GM19035 (cell line): ENCODE measurements around the gene CFAP69.
A peak's percentile ranks its signal among the peaks of the same experiment; 100 is the strongest.
"Not testable (repeated sequence)": the region's sequence is repeated elsewhere in the genome, so short reads cannot be mapped to it uniquely, and the experiment has no call there.

Experiments used
- ATAC-seq: cut with Tn5 transposase; IDR thresholded peaks from one replicate; pipeline ENCODE4 v1.9.1; 2021; ENCODE audit not compliant: unreplicated experiment

CFAP69 gene

DNA sequence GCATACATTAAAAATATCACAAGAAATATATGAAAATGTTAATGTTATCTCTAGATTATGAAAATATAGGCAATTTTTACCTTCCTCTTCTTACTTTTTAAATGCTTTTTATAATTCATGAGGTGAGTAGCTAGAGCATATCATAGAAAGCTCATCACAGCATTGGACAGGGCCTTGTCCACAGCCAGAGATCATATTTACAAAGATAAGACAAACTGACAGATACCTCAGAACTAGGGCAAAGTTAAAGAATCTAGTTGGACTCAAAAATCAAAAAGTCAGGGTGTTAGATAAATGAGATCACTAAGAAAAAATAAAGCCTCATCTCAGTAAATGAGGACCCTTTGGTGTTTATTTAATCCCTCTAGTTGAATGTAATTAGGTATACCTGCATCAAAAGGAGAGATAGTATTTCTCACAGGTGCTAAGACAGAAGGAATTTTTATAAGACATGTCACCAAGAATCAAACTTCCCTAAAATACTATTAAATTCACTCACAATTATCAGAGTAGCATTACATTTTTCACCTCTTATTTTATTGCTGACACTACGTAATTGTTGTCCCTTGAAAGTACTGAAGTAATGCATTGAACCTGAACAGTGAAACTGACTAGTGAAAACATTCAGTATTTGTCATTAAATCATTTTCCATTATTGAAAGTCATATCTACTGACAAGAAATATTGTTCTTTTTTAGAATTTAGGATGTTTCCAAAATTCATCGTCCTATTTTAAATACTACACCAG lies 25.6 kb downstream of the CFAP69 start:
- no peak for ATAC-seq

DNA sequence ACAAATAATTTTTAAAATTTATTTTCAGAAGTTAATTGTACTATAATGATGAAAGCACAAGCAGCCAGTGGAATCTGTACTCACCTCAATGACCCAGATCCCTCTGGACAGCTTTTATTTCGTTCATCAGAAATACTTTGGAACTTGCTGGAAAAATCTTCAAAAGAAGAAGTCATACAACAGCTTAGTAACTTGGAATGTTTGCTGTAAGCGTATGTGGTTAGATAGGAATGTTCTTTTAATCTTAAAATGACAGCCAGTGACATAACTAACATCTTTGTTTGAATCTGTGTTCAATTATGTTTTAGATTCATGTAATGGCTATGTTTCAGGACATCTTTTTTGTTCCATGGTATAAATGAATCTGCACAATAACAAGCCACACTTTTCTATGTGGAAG lies 26.8 kb downstream of the CFAP69 start:
- ATAC-seq = no peak

DNA sequence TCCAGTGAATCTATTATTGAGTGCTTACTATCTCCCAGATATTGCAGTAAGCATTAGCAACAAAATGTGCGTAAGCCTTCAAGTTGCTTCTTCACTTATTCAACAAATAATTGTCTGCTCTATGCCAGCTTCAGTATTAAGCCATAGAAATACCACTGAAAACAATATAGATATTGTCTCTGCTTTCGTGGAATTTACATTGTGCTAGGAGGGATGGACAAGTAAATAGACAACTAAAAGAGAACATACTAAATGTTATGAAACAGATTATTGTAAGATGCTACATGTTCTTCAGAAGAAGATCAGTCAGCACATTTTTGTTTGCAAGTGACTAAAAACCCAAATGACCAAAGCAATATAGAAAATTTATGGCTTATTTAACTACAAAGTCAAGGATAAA lies 27.3 kb downstream of the CFAP69 start:
- ATAC-seq = no peak

DNA sequence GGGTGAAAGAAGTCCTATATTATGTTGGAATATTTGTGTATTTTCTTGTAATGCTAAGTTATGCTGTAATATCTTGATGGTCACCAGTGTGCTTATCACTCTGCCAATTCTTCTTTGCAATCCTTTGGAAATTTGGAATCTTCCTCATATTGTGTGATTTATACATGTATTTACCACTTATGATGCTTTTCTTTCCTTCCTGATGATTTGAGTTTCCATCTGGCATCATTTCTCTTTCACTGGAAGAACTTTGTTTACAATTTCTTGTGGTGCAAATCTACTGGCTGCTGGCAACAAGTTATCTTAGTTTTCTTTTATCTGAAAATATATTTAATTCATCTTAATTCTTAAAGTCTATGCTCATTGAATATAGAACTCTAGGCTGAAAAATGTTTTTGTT lies 29.2 kb downstream of the CFAP69 start:
- no peak for ATAC-seq

DNA sequence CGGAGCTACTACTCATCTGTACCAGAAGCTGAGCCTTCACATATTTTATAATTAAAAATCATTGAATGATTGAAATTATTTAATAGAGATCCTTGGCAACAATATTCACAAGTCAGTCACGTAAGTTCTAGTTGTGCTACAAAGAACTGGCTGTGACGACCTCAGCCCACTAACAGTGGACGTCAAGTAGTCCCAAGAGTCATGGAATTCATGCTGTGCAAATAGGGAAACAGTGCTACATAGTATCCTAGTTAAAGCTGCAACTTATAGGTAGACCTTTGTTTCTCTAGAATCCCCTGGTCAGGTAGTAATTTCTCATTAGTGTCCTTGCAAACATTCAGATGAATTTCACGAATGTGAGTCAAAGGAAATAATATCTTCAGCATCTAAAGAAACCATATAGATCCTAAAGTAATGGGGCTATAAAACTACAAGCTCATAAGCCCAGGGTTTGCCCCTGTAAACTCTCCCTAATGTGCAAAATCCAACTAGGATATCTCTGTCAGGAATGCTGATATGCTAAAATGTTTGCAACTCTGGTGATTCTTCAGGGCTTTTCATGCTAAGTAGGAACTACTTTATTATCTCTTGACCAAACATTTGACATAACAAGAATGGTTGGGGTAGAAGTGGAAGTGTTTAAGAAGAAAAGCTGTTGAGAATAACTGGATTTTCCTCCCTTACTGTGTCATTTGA lies 31.2 kb downstream of the CFAP69 start:
- ATAC-seq = no peak

DNA sequence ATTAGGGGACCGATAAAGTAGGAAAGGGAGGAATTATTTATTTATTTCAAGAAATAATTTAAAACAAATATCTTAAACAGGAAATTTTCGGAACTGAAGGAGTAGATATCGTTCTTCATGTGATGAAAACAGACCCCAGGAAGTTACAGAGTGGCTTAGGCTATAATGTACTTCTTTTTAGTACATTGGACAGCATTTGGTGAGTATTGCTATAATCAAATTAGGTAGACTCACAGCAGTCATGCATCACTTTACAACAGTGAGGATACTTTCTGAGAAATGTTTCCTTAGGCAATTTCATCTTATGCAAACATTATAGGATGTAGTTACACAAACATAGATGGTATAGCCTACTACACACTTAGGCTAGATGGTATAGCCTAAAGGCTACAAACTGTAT lies 43.2 kb downstream of the CFAP69 start:
- ATAC-seq = no peak

DNA sequence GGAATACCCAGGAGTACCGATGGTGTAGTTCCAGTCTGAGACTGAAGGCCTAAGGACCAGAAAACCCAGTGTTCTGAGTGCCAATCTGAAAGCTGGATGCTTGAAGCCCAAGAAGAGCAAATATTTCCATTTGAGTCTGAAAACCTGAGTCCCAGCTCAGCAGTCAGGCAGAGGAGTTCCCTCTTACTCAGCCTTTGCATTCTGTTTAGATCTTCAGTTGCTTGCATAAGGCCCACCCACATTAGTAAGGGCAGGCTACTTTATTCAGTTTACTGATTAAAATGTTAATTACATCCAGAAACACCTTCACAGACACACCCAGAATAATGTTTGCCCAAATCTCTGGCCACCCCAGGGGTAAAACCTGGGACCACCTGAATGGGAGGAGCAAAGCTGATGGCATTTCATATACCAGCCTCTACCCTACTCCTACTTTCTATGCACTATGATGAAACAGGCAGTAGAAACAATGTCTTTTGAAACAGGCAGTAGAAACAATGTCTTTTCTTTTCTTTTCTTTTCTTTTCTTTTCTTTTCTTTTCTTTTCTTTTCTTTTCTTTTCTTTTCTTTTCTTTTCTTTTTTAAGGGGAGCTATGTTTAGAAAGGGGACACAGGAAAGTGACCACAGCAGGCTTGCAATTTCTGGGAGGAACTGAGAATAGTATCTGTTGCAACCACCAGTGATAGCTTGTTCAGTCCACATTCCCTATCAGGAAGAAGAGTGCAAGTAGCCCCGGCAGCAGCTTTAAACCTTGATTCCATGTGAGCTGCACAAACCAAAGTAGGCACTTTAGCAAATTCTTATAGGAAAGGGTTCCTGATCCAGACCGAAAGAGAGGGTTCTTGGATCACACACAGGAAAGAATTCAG lies 45.5 kb downstream of the CFAP69 start:
- ATAC-seq = no peak

DNA sequence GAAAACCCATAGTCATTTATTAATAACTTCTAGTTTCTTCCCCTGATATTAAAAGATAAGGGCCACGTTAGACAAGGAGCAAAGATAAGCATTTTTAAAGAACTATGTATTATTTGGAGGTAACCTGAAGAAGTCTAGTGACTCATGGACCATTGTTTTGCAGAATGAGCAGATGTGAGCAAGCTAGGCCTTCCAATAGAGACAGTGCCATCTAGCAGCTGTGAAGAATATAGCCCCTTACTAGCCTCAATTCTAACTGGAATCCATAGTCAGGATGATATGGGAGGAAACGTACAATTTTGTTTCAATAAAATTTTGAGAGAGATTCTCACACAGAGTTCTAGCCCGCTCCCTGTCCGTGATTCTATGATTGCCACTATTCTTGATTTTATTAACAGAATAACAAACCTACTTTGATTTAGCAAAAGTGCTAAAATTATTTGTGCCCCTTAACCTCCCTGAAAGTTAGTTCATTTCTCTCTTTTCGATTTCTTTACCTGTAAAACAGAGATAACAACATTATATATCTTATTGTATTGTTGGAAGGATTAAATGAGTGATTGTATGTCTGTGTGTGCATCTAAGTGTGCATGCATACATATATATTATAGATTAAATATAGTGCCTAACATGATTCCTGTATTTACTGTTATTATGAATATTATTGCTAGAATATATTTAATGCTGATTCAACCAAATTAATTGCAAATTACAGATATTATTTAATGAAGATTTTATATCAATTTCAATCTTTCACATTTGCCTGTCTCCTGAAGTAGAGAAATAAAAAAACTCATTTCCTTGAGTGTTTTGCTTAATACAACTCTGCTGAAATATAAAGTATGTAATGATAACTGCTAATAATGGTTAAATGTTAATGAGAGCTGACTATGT lies 53.4 kb downstream of the CFAP69 start:
- peak; percentile 77 for ATAC-seq

DNA sequence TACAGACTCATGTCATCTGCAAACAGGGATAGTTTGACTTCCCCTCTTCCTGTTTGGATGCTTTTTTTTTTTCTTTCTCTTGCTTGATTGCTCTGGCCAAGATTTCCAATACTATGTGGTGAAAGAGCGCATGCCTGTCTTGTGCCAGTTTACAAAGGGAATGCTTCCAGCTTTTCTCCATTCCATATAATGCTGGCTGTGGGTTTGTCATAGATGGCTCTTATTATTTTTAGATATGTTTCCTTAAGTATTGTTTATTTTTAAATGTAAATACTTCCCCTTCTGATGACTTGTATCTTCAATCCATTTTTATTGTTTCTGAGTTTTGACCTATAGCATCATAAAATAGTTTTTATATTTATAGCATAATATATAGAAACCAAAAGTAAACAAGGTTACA lies 58.3 kb downstream of the CFAP69 start:
- no peak for ATAC-seq

DNA sequence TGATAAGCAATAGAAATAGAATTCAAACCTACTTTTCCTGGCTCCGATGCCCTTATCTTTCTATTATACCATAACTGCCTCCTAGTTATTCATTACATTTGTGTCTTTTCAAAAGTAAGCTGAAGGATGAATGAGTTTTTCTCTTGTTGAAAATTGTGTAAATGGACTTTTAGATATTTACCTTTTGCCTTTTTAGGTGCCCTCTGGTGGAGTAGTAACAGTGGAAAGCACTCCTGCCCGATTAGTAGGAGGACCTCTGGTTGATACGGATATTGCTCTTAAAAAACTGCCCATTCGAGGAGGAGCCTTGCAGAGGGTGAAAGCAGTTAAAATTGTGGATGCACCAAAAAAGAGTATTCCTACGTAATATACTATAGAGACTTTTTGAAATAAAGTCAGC lies 64.9 kb downstream of the CFAP69 start:
- ATAC-seq = no peak

DNA sequence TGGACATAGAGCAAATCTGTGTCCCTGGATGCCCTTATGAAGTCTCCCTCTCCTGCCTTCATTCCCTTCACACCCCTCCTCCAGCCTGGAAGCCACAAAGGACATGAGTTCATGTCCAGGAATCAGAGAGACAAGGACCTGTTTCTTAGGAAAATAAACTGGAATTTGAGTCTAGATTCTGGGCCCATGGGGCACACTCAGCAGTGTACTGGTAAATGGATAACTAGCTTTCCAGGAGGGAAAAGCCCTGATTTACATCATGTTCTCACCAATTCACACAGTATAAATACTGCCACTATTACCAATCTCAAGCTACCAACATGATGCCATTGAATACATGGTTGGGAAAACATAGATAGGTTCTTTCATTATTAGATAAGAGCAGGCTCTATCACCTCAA lies 66.2 kb downstream of the CFAP69 start:
- ATAC-seq = no peak

DNA sequence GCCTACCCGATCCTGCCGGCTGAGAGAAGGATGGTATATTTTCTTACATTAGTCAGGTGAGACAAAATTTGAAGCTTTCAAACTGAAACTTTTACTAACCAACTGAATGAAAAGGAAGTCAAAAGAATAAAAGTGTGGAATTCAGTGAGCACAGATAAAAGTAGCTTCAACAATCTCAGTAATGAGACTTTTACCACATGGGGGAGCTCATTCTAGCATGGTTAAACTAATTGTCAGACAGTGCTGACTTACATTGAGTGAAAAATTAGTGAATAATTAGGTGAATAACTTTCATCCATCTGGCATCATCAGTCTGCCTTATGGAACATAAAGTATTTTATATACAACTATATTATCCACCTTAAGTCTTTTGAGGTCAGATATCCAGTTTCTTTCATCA lies 67.8 kb downstream of the CFAP69 start:
- no peak for ATAC-seq

DNA sequence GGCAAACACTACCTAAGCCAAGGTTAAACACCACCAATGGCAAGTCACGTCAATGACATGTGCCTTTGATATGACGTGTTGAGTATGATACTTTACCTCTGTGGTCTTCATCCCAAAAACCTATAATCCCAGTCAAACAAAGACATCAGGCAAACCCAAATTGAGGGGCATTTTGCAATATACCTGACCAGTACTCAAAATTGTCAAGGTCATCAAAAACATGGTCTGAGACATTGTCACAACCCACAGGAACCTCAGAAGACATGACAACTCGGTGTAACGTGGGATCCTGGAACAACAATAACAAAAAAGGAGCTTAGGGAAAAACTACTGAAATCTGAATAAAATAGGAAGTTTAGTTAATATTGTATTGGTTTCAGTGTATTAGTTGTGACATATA lies 68.9 kb downstream of the CFAP69 start:
- ATAC-seq = no peak

DNA sequence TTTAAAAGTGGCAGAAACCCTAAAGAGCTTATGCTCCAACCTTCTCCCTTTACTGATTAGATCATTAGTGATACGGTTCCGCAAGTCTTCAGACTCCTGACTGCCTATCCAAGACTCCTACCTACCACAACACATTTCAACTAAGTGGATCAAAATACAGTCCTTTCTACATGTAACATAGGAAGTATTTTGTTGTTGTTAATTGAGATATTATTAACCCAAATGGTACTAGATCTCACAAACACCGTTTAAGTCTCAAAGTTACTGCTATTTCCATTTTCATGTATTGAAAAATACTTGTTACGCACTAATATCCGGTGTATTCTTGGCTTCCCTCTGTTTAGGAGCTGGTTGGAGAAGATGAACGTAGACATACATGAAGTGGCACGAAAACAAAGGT lies 75.0 kb downstream of the CFAP69 start:
- no peak for ATAC-seq

DNA sequence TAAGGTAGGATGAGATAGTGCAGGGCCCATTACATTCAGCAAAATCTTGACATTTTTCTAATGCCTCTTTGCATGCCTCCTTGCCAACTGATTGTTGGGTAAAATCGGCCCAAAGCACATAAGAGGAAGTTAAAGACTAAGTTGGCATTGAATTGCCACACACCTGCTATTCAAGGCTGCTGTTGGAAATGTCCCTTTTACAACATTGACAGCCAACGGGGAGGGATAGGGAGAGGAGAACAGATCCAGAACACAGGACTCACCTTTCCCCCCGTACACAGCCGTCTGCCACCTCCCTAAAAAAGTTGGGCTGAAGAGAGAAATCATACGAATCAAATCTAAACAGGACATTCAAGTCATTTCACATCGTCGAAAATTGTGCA lies 75.4 kb downstream of the CFAP69 start:
- ATAC-seq = no peak

DNA sequence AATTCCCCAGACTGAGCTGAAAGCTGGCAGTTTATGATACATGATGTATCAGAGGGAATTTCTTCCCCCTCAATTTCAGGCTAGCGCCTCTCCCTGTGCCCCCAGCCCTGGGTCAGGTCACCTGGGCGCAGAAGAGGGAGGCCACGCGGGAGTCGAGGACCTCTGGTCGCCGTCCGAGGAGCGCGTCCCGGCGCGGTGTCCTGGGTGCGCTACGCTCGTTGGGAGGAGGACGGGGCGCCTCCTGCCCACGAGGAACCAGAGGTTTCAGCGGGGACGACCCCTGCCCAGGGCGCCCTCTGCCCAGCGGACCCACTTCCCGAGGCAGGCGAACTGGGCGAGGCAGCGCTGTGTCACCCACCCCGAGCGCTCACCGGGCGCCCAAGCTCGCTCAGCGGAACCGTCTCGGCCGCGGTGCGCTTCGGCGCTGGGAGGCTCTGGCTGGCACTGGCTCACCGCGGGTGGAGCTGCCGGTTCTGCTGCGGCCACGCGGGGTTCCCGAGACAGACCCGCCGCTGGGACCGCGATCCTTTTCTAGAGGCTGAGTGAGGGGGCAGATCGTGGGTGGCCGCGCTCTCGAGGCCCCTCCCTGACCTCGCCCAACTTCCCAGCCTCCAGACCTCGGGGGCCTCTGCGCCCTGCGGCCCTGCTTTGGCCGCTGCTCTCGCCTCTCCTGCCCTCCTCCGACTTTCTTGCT lies 76.0 kb downstream of the CFAP69 start, which contains the start of gene FAM237B:
FAM237B (minus strand) TSS at position 504 of the 694 bp plus-strand sequence. CDS start 1,556 bp downstream, outside the sequence.
- ATAC-seq = no peak

DNA sequence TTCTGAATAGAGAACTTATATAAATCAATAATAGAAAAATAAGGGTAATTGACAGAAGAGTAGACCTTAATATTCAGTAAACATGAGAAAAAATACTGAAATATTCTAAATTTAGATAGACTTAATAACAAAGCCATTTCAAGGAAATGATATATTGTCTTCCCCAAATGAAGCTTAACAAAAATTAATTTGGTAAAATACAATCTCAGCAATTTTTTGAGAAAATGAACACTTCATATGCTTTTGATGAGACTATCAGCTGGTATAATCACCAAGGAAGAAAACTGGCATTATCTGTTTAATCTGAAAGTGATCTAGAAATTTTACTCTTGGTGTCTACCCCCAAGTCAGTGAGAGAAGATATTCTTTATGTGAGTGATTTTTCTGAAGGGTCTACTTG lies 77.9 kb downstream of the CFAP69 start:
- no peak for ATAC-seq

DNA sequence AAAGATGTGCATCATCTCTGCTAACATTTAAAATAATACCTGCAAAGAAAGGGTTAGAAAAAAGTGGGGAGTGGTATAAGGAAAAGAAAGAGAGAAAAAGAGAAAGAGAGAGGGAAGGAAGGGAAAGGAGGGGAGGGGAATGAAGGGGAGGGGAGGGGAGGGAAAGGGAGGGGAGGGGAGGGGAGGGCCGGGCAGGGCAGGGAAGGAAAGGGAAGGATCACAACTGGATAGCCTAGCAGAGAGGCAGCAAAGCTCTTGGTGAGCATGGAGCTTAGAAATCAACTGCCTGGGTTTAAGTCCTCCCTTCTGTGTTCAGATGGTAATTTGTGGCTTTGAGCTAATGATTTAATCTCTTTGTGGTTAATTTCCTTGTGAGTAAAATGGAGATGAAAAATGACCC lies 81.5 kb downstream of the CFAP69 start:
- ATAC-seq = no peak

DNA sequence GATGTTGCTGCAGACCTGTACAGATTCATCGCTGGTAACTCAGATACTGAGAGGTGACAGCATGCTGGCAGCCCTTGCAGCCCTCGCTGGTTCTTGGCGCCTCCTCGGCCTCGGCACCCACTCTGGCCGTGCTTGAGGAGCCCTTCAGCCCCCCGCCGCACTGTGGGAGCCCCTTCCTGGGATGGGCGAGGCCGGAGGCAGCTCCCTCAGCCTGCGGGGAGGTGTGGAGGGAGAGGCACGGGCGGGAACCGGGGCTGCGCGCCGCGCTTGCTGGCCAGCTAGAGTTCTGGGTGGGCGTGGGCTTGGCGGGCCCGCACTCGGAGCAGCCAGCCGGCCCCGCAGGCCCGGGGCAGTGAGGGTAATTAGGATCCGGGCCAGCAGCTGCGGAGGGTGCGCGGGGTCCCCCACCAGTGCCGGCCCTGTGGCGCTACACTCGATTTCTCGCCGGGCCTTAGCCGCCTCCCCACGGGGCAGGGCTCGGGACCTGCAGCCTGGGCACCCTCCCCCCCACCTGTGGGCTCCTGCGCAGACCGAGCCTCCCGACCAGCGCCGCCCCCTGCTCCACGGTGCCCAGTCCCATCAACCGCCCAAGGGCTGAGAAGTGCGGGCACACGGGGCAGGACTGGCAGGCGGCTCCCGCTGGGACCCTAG lies 89.3 kb downstream of the CFAP69 start:
- ATAC-seq = no peak

DNA sequence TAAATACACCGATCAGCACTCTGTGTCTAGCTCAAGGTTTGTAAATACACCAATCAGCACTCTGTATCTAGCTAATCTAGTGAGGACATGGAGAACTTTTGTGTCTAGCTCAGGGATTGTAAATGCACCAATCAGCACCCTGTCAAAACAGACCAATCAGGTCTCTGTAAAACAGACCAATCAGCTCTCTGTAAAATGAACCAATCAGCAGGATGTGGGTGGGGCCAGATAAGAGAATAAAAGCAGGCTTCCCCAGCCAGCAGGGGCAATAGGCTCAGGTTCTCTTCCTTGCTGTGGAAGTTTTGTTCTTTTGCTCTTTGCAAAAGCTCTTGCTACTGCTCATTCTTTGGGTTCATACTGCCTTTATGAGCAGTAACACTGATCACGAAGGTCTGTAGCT lies 90.0 kb downstream of the CFAP69 start:
- ATAC-seq = not testable (repeated sequence)
